Activated T-cell treated with anti-CD3 and anti-CD28 coated beads, Interleukin-2, amount 50 U/mL, for 24 hours (primary cell): ENCODE data around the gene KLHL35.

ENCODE experiments used
- DNase-seq: peaks from one replicate; pipeline ENCODE4 v3.0.0-alpha.2; 2020
- H3K27ac Mint-ChIP-seq: 2 replicates; pipeline ENCODE4 v1.8.0; 2020; ENCODE audit warnings: mild to moderate bottlenecking, mixed read lengths
- H3K27me3 Mint-ChIP-seq: 2 replicates; pipeline ENCODE4 v1.8.0; 2020; ENCODE audit warnings: mixed read lengths
- H3K36me3 Mint-ChIP-seq: 2 replicates; pipeline ENCODE4 v1.8.0; 2020; ENCODE audit warnings: low read depth, mixed read lengths
- H3K4me1 Mint-ChIP-seq: 2 replicates; pipeline ENCODE4 v1.8.0; 2020; ENCODE audit warnings: low read depth, mixed read lengths
- H3K4me3 Mint-ChIP-seq: 2 replicates; pipeline ENCODE4 v1.8.0; 2020; ENCODE audit warnings: mild to moderate bottlenecking, moderate library complexity, mixed read lengths
- H3K9me3 Mint-ChIP-seq: 2 replicates; pipeline ENCODE4 v1.8.0; 2020; ENCODE audit warnings: mixed read lengths

The KLHL35 gene

DNA sequence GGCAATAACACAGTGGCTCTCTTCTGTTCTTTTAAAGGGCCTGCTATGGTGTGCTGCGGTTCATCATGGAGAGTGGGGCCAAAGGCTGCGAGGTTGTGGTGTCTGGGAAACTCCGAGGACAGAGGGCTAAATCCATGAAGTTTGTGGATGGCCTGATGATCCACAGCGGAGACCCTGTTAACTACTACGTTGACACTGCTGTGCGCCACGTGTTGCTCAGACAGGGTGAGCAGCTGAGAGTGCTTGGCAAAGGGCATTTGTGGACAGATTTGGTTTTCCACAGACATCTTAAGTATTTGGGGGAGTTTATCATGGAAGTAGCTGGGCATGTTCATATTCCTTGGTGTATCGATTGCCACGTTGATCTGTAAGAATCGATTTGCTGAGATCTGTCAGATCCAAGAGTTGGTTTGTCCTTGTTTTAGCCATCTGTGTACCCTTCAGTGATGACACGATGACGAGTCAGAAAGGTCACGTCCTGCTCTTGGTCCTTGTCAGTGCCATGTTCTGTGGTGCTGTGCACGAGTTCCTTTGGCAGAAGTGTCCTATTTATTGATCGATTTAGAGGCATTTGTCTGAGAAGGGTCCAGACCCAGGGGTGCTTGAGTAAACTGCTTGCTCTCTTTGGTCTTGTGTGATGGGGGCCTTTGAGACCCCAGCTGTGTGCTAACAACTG lies 28.9 kb downstream of the KLHL35 start:
- Mint-ChIP-seq H3K4me3 (peak overlapping the region; percentile 99), H3K4me1 (peaks cover 64% of the 10 kb centered on the region), H3K27ac (peak overlapping the region; percentile 98), H3K27me3 (no peaks in the 10 kb centered on the region), H3K9me3 (no peaks in the 10 kb centered on the region), H3K36me3 (peaks cover 97% of the 10 kb centered on the region)
- DNase-seq: no peak

DNA sequence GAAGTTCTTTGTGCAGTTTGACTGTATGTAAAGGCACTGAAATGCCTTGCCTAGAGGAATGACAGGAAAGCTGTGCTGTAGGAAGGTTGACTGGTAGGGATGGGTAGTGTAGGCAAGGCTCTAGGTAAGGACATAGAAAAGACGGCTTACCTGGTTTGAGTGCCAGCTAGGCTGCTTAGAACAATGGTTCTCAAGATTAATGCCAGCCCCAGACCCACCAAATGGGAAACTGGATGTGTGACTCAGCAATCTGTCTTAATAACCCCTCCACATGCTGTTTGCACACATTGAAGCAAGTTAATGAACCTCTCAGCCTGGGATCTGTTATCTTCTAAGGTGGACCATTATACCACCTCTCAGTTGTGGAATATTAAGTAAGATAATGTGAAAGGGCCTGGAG lies 30.0 kb downstream of the KLHL35 start:
- no peak for DNase-seq
- peaks cover 88% of the 10 kb centered on the region for H3K36me3 Mint-ChIP-seq
- peak overlapping the region; percentile 99 for H3K4me3 Mint-ChIP-seq
- H3K27me3 Mint-ChIP-seq: no peaks in the 10 kb centered on the region
- no peaks in the 10 kb centered on the region for H3K9me3 Mint-ChIP-seq
- H3K4me1 Mint-ChIP-seq: peaks cover 67% of the 10 kb centered on the region
- H3K27ac Mint-ChIP-seq: peak overlapping the region; percentile 98

DNA sequence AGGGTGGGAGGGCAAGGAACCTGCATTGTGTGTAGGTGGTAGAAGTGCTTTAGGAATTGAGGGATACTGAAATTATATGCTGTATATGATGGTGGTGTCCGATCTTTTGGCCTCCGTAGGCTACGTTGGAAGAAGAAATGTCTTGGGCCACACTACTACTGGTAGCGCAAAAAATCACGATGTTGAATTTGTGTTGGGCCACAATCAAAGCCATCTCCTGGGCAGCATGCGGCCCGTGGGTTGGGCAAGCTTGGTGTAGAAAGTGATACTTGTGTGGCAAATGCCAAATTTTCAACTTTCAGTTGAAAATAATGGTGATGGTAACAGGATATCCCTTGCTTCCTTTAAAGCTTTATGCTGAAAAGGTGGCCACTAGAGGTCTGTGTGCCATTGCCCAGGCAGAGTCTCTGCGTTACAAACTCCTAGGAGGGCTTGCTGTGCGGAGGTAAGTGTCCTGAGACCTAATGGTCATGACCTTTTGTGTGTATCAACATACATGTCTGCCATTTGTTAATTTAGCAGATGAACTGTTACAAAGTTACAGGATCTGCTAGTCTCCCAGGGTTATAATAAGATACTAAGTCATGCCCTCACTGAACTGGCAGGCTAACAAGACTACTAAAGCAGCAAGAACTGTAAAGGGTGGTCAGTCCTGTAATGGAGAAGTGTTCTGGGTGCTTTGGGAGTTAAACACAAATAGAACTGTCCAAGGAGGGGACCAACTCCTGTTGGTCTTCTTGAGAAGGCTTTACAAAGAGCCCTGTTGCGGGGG lies 30.8 kb downstream of the KLHL35 start:
- Mint-ChIP-seq H3K27me3 (no peaks in the 10 kb centered on the region), H3K9me3 (no peaks in the 10 kb centered on the region), H3K4me3 (peak overlapping the region; percentile 99), H3K36me3 (peaks cover 80% of the 10 kb centered on the region), H3K27ac (peak overlapping the region; percentile 98), H3K4me1 (peaks cover 62% of the 10 kb centered on the region)
- DNase-seq: no peak

DNA sequence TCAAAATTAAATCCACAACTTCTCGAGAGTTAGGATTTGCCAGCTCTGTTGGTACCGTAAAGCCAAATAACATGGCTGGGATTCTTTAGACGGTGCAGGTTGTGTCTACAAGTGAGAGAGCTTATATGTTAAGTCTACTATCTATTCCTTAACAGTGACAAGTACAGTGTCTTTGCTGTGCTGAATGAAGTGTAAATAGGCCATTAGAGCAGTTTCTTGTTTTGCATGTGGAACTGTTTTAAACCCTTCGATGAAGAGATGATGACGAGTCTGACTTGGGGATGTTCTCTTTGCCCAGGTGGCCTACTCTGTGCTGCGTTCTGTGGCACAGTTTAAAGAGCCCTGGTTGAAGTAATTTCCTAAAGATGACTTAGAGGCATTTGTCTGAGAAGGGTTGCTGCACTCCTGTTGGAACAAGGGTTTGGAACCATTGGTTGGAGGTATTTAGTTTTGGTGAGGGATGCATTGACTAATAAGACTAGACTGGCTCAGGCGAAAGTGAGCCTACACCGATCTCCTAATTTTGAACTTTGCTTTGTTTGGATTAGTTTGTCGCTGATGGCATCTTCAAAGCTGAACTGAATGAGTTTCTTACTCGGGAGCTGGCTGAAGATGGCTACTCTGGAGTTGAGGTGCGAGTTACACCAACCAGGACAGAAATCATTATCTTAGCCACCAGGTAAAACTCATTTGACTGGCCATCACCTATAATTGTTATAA lies 32.7 kb downstream of the KLHL35 start:
- Mint-ChIP-seq H3K4me3 (peak overlapping the region; percentile 99), H3K27me3 (no peaks in the 10 kb centered on the region), H3K27ac (peak overlapping the region; percentile 98), H3K4me1 (peaks cover 46% of the 10 kb centered on the region), H3K36me3 (peaks cover 61% of the 10 kb centered on the region), H3K9me3 (no peaks in the 10 kb centered on the region)
- no peak for DNase-seq

DNA sequence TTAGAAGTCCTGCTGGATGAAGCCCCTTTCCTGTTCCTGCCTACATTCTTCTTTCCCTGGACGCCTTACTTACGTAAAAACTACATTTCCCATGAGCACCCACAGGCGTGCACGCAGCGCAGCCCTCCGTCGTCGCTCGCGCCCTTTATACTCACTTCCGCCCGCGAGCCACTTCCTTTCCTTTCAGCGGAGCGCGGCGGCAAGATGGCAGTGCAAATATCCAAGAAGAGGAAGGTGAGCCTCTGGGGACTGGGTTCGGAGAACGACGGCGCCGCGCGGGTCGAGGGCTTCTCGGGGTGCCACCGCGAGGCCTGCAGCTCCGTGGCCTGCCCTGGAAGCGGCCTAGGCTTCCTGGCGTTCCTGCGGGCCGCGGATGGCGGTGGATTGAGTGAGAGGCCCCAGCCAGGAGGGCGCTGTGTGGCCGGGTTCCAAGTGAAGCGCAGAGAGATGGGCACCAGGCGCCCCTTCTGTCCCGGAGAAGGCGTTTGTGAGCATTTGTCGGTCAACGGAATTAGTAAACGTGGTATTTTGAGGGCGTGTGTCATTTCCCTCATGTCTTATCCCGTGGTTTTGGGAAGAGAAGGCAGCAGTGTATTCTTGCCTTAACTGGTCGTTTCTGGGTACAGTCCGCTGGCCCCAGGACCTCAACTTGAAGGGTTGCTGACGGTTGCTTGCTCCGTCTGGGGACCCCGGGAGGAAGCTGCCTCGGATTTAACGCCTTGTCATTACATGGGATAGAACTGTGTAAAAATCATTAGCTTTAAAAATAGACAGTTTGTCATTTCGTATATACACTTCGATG lies 33.5 kb downstream of the KLHL35 start, which contains the start of gene RPS3:
Gene RPS3 (plus strand): TSS at position 175 of the 802 bp plus-strand sequence. CDS start 30 bp downstream, at position 205.
- H3K36me3 Mint-ChIP-seq: peaks cover 53% of the 10 kb centered on the region
- peak; percentile 92 for DNase-seq
- H3K9me3 Mint-ChIP-seq: no peaks in the 10 kb centered on the region
- H3K27me3 Mint-ChIP-seq: no peaks in the 10 kb centered on the region
- H3K27ac Mint-ChIP-seq: peak within 1 kb of the TSS; percentile 98
- peaks cover 41% of the 10 kb centered on the region for H3K4me1 Mint-ChIP-seq
- H3K4me3 Mint-ChIP-seq: peak within 1 kb of the TSS; percentile 99

DNA sequence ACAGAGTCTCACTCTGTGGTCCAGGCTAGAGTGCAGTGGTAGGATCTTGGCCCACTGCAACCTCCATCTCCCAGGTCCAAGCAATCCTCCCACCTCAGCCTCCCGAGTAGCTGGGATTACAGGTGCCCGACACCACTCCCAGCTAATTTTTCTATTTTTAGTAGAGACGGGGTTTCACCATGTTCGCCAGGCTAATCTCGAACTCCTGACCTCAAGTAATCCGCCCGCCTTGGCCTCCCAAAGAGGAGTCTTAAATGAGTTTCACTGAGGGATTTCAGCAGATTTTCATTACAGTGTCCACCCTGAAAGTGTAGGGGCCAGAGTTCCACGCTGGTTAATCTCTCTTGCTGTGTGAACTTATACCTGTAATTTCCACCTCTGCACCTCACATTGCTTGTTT lies 34.1 kb downstream of the KLHL35 start:
- no peaks in the 10 kb centered on the region for H3K27me3 Mint-ChIP-seq
- peaks cover 39% of the 10 kb centered on the region for H3K4me1 Mint-ChIP-seq
- peak overlapping the region; percentile 99 for H3K4me3 Mint-ChIP-seq
- peak overlapping the region; percentile 98 for H3K27ac Mint-ChIP-seq
- no peak for DNase-seq
- peaks cover 47% of the 10 kb centered on the region for H3K36me3 Mint-ChIP-seq
- H3K9me3 Mint-ChIP-seq: no peaks in the 10 kb centered on the region

DNA sequence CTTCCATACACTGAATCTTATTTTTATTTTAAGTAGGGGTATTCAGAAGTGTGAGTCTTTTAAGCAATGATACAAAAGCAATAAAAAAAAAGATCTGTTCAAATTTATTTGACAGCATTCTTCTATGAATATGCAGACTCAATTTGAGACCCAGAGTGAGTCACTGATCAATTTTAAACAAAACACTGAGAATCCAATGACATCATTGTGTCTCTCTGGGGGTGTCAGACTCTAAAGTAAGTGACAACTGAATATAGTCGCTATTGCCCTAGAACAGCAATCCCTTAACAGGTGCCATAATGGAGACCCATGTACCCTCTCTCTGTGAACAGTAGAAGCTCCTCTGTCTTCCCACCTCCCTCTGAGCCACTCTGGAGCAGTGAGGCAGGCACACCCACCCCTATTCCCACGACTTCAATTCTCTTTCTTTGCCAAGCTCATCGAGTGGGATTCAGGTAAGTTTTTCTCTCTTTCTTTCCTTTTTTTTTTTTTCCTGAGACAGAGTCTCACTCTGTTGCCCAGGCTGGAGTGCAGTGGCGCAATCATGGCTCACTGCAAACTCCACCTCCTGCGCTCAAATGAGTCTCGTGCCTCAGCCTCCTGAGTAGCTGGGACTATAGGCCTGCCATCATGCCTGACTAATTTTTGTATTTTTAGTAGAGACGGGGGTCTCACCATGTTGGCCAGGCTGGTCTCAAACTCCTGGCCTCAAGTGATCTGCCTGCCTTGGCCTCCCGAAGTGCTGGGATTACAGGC lies 38.7 kb downstream of the KLHL35 start:
- Mint-ChIP-seq H3K9me3 (no peaks in the 10 kb centered on the region), H3K36me3 (peaks cover under 1% of the 10 kb centered on the region), H3K27me3 (peaks cover 4% of the 10 kb centered on the region), H3K4me1 (peaks cover 11% of the 10 kb centered on the region), H3K27ac (no peak overlapping the region), H3K4me3 (no peak overlapping the region)
- no peak for DNase-seq

DNA sequence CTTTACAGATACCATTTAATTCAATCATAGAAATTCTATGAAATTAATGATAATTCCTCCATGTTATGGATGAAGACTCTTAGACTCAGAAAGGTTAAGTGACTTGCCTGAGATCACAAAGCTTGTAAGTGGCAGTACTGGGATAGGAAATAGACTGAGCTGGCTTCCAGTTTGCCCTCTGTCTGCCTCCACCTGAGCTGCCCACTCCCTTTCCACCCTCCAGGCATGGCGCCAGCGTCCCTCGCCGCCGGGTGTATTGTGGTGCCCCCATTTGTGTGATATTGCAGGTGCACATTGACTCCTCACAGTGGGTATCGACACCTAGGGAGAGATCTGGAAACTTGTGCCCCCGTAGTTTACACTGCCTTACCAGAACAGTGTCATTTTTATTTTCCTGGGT lies 43.1 kb downstream of the KLHL35 start:
- H3K27me3 Mint-ChIP-seq: peaks cover 4% of the 10 kb centered on the region
- H3K9me3 Mint-ChIP-seq: no peaks in the 10 kb centered on the region
- no peak overlapping the region for H3K27ac Mint-ChIP-seq

DNA sequence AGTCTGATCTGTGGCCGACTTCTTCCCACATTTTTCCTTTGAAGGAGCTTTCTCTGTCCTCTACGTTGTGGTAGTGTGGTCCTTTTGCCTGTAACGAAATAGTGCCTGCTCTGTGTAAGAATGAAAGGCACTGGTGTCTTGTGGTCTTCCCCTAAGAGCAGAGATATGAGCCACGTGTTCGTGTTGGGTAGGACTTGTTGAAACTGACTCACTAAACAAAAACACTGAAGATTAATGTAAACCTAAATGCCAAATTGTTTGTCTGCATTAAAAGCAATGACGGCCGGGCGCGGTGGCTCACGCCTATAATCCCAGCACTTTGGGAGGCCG lies 43.8 kb downstream of the KLHL35 start:
- peaks cover 4% of the 10 kb centered on the region for H3K27me3 Mint-ChIP-seq
- H3K9me3 Mint-ChIP-seq: no peaks in the 10 kb centered on the region
- no peak overlapping the region for H3K27ac Mint-ChIP-seq
- peaks cover 8% of the 10 kb centered on the region for H3K4me1 Mint-ChIP-seq
- DNase-seq: no peak
- no peak overlapping the region for H3K4me3 Mint-ChIP-seq
- H3K36me3 Mint-ChIP-seq: no peaks in the 10 kb centered on the region

More for the DNA sequence above, 43.1 kb downstream of the KLHL35 start:
- no peak for DNase-seq
- Mint-ChIP-seq H3K4me1 (peaks cover 6% of the 10 kb centered on the region), H3K36me3 (no peaks in the 10 kb centered on the region), H3K4me3 (no peak overlapping the region)

DNA sequence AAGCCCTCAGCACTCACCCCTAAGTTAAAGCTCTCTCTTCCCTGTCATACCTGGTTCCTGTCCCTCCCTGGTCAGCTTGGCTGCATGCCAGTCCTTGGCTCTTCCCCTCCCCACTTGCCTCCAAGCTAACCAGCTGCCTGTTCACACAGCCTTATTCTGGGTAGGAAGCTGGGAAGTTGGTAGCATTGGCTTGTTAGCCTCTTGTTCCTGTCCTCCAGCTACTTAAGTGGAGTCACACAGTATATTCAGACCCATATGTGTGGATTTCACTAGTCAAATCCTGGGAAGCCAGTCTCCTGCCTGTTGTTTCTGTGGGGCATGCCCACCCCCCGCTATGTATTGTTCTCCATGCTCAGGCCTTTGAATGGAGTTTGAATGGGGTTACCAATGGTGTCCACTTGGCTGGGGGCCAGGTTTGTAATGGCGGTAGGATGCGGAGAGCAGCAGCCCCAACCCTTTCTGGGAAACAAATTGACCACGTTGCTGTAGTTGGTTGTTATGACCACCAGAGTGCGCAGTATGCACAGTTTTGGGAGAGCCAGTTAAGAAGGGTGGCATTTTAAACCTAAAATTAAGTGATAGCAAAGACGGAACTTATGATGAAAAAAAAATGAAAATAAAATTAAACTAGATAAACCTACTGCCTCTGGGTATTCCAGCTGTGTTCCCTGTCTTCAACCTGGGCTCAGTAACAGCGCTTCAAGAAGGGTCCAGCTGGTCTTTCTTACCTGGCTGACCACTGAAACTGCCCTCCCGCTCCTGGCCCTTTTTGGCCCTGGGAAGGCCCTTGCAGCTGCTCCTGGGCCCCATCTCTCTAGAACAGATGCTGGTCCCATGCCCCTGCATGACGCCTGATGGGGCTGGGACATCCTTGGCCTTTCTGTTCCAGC lies 44.4 kb downstream of the KLHL35 start:
- peaks cover 10% of the 10 kb centered on the region for H3K4me1 Mint-ChIP-seq
- no peaks in the 10 kb centered on the region for H3K36me3 Mint-ChIP-seq
- no peak overlapping the region for H3K27ac Mint-ChIP-seq
- DNase-seq: peak; percentile 74
- H3K27me3 Mint-ChIP-seq: peaks cover 4% of the 10 kb centered on the region
- no peak overlapping the region for H3K4me3 Mint-ChIP-seq
- no peaks in the 10 kb centered on the region for H3K9me3 Mint-ChIP-seq

DNA sequence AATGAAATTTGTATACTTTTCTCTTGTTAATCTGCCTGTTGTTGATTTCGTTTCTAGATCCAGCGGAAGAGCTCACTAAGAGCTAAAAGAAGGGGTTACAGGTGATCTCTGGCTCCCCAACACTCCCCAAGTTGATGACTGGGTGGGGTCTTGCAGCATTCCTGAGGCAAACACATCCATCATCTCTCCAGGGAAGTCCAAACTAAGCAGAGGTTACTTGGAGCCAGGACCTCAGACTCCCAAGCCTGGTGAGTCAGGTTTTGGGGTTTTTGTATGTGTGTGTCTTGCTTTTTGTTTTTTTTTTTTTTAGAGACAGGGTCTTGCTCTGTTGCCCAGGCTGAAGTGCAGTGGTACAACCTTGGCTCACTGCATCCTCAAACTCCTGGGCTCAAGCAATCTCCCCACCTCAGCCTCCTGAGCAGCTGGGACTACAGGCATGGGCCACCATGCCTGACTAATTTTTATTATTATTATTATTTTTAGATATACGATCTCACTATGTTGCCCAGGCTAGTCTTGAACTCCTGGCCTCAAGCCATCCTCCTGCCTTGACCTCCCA lies 45.2 kb downstream of the KLHL35 start:
- DNase-seq: no peak
- Mint-ChIP-seq H3K27ac (no peak overlapping the region), H3K4me3 (no peak overlapping the region), H3K4me1 (peaks cover 17% of the 10 kb centered on the region), H3K9me3 (no peaks in the 10 kb centered on the region), H3K36me3 (no peaks in the 10 kb centered on the region), H3K27me3 (peaks cover 4% of the 10 kb centered on the region)

DNA sequence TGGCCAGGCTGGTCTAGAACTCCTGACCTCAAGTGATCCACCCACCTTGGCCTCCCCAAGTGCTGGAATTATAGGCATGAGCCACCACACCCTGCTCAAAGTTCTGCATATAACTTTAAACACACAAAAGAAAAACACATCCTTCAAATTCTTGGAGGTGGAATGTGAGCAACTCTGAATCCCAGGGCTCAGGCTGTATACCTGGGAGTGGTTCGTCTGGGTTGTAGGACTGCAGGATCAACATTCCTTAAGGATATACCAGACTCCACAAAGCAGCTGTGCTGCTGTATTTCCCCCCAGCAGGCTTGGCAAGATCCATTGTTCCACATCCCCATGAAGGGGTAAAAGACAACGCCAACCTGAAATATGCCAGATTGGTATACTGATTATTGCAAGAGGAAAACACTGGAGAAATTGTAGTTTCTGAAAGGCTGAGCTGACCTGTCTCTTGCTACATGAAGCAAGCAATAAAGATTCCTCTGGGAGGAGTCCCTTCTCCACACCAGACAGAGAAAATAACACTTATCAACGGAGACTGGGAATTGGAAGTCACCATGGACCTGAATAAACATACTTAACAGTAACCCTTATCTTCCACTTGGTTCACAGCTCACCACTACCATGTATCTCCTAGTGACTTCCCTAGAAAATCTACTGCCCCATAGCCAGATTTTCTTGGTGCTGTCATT lies 45.9 kb downstream of the KLHL35 start:
- Mint-ChIP-seq H3K4me1 (peaks cover 17% of the 10 kb centered on the region), H3K4me3 (no peak overlapping the region), H3K27me3 (peaks cover 4% of the 10 kb centered on the region), H3K36me3 (no peaks in the 10 kb centered on the region), H3K9me3 (no peaks in the 10 kb centered on the region), H3K27ac (no peak overlapping the region)
- no peak for DNase-seq
